A673 (cell line): ENCODE results near the gene TMEM107.

Experiments
- EZH2 ChIP-seq: fragments of 200-600 bp; sonication (generic); IDR thresholded peaks from 2 replicates; pipeline ENCODE4 v1.6.1; 2017; ENCODE audit warnings: borderline replicate concordance, low read depth, mild to moderate bottlenecking, mixed read lengths, antibody characterized with exemption, low read length; ENCODE audit not compliant: poor library complexity, severe bottlenecking
- TF ChIP-seq, protein P1 (sequence below): fragments of 300-800, 200-600 bp; sonication (generic); conservative IDR thresholded peaks from 2 replicates; pipeline ENCODE4 v1.5.1; 2017; ENCODE audit warnings: low read depth, mild to moderate bottlenecking, antibody characterized with exemption, low read length, moderate library complexity, mixed read lengths

DNA sequence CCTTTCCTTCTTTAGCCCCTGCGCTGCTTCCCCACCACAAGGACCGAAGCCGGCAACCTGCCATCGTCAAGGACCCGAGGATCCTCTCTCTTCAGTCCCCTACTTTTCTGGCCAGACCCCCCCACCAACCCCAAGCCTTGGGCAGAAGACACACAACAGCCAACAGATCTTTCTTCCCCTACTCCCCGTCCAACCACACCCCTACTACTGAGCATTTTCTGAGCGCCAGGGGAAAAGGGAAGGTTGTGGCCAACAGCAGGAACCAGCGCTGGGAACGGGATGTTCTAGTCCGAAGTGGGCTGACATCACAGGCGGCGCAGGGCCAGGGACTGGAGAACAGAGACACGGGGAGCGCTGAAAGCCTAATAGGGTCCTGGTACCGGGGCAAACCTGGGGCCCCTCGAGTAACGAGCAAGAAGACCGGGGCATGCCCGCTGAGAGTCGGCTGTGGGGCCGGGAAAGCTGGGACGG is 24.5 kb downstream of the TMEM107 start:
- TF ChIP-seq EZH2, result no peak
- TF ChIP-seq, protein P1, sequence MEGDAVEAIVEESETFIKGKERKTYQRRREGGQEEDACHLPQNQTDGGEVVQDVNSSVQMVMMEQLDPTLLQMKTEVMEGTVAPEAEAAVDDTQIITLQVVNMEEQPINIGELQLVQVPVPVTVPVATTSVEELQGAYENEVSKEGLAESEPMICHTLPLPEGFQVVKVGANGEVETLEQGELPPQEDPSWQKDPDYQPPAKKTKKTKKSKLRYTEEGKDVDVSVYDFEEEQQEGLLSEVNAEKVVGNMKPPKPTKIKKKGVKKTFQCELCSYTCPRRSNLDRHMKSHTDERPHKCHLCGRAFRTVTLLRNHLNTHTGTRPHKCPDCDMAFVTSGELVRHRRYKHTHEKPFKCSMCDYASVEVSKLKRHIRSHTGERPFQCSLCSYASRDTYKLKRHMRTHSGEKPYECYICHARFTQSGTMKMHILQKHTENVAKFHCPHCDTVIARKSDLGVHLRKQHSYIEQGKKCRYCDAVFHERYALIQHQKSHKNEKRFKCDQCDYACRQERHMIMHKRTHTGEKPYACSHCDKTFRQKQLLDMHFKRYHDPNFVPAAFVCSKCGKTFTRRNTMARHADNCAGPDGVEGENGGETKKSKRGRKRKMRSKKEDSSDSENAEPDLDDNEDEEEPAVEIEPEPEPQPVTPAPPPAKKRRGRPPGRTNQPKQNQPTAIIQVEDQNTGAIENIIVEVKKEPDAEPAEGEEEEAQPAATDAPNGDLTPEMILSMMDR, result no peak
